ENCODE data around the gene SEPTIN3. TPM values are rescaled to one million over a fixed set of nuclear protein-coding genes. Genes with fewer than 3 reads are reported as not detected.

The SEPTIN3 gene
- total and polyA plus RNA-seq, 2 of the 8 experiments (the other 6 are each of a cell fraction or from before 2014, with no cell fraction given): 38.9 to 52.9 TPM

GRCh38 chr22:41922328-41922727 lies 46.9 kb upstream of the SEPTIN3 start:
- Histone ChIP-seq H3K23ac (ENCODE audit: insufficient read length) (no peak overlapping the region), H3K23me2 (ENCODE audit: low read depth, low read length) (peaks cover 8% of the 10 kb centered on the region; the same call in 1 of the 2 replicates), H3K9me3 (ENCODE audit: insufficient read depth in 2 of 2, low read depth in 1 of 2, low read length in 1 of 2) (no peaks in the 10 kb centered on the region), H3K4me3 (ENCODE audit: extremely low read depth in 1 of 4, insufficient read depth in 2 of 4, low read depth in 3 of 4, low read length in 4 of 4) (no peak overlapping the region), H3K36me3 (ENCODE audit: control insufficient read depth in 2 of 4, insufficient read depth in 4 of 4, low read length in 3 of 4) (no peaks in the 10 kb centered on the region), H3K14ac (ENCODE audit: insufficient read length) (no peak overlapping the region), H2AK5ac (ENCODE audit: low read depth, low read length) (no peak overlapping the region), H2BK5ac (ENCODE audit: low read depth, low read length) (no peak overlapping the region), H2BK15ac (ENCODE audit: low read length) (no peak overlapping the region), H3K79me1 (ENCODE audit: low read depth, low read length) (no peaks in the 10 kb centered on the region), H3K27me3 (replicated peaks in 1 of 4; ENCODE audit: control insufficient read depth in 3 of 4, extremely low read depth in 1 of 4, insufficient read depth in 3 of 4, low read length in 3 of 4) (peaks cover 20 to 79% (median 65%) of the 10 kb centered on the region in 4 experiments), H2BK120ac (replicated peaks; ENCODE audit: low read depth, low read length) (no peak overlapping the region), H2AFZ (ENCODE audit: low read length) (no peak overlapping the region), H3K4me1 (replicated peaks in 1 of 4; ENCODE audit: control insufficient read depth in 3 of 4, insufficient read depth in 4 of 4, low read length in 3 of 4) (peaks cover 0 to 16% (median 12%) of the 10 kb centered on the region in 4 experiments; a peak in 6 of 7 replicates), H2BK20ac (ENCODE audit: low read length) (no peak overlapping the region), H3K56ac (replicated peaks; ENCODE audit: insufficient read length, low read depth, low read length) (no peak overlapping the region), H4K8ac (ENCODE audit: extremely low read depth, insufficient read depth, low read length) (no peak overlapping the region), H3K4me2 (ENCODE audit: insufficient read depth in 1 of 2, low read depth in 2 of 2, low read length in 2 of 2) (no peak overlapping the region), H4K5ac (ENCODE audit: insufficient read length, low read depth, low read length) (no peak overlapping the region), H2BK12ac (ENCODE audit: low read depth, low read length) (no peak overlapping the region), H4K91ac (replicated peaks; ENCODE audit: insufficient read length, low read length) (no peak overlapping the region), H4K20me1 (replicated peaks in 1 of 2; ENCODE audit: control insufficient read depth in 1 of 2, insufficient read depth in 2 of 2, low read length in 2 of 2) (peaks cover 0 to 6% of the 10 kb centered on the region in 2 experiments), H3K79me2 (ENCODE audit: control insufficient read depth in 1 of 2, insufficient read depth in 2 of 2, low read length in 2 of 2) (no peaks in the 10 kb centered on the region), H3K27ac (ENCODE audit: low read depth, low read length) (no peak overlapping the region), H3K18ac (ENCODE audit: extremely low read depth, low read length) (no peak overlapping the region), H3K9ac (replicated peaks in 1 of 4; ENCODE audit: extremely low read depth in 1 of 4, low read depth in 3 of 4, low read length in 3 of 4) (no peak overlapping the region), H3K4ac (replicated peaks; ENCODE audit: insufficient read length, low read depth, low read length) (no peak overlapping the region)
- WGBS, 2 experiments (ENCODE audit: extremely low coverage in 1 of 2, insufficient coverage in 1 of 2, insufficient read length in 1 of 2, insufficient replicate concordance in 2 of 2, low coverage in 1 of 2, low lambda C conversion rate in 2 of 2, missing lambda C conversion rate in 1 of 2): 82% methylated on average over 5 of the region's 5 CpGs; no CpG with 5 or more reads in 1 of the 2 experiments
- POLR2A ChIA-PET (ENCODE audit: partially characterized antibody): interaction anchor here (0.7 to 1.2 kb wide), 2 partner anchors 14 to 24 kb away, joined by 3 to 5 read pairs; no protein-coding TSS in a partner anchor
- TF ChIP-seq ZNF274 (IDR thresholded peaks at IDR 0.05; ENCODE audit: borderline replicate concordance, extremely low read depth, low read length) (no peak), SP2 (IDR thresholded peaks at IDR 0.05; ENCODE audit: low read length) (no peak), CHD2 (IDR thresholded peaks at IDR 0.05; ENCODE audit: low read length) (no peak), POLR2AphosphoS5 (IDR thresholded peaks at IDR 0.05; ENCODE audit: low read depth, low read length) (no peak), ASH2L (IDR thresholded peaks at IDR 0.05; ENCODE audit: low read length) (no peak), JUN (IDR thresholded peaks at IDR 0.05; ENCODE audit: low read depth, low read length) (no peak), FOSL1 (IDR thresholded peaks at IDR 0.05; ENCODE audit: insufficient read depth, low read depth, low read length) (no peak), GTF2F1 (IDR thresholded peaks at IDR 0.05; ENCODE audit: borderline replicate concordance, low read depth, low read length) (no peak), BCL11A (IDR thresholded peaks at IDR 0.05; ENCODE audit: low read depth in 2 of 2, low read length in 2 of 2) (no peak), KDM4A (IDR thresholded peaks at IDR 0.05; ENCODE audit: low read depth, low read length, severe bottlenecking) (no peak), SUZ12 (IDR thresholded peaks at IDR 0.05; ENCODE audit: low read length) (no peak), BRCA1 (IDR thresholded peaks at IDR 0.05; ENCODE audit: low read depth, low read length) (no peak), SP1 (IDR thresholded peaks at IDR 0.05; ENCODE audit: low read depth, low read length) (no peak)
- DNase-seq (ENCODE audit: low read depth in 1 of 2, low spot score in 2 of 2) (no peak), FAIRE-seq (no peak)
- CTCF ChIA-PET (ENCODE audit: partially characterized antibody): interaction anchor here (0.6 to 4.9 kb wide), 5 partner anchors 10 to 238 kb away, joined by 3 to 22 read pairs (median 3); partner anchors contain the start of genes MEI1 and WBP2NL
